Stomach smooth muscle (tissue), 2 donors: ENCODE data around the gene CREBL2.

ENCODE experiments used
- H3K27ac ChIP-seq: one replicate; pipeline ENCODE4 v1.7.0; 2013; ENCODE audit warnings: mild to moderate bottlenecking, low read length, inconsistent platforms
- H3K27me3 ChIP-seq, 2 donors: one replicate each; pipeline ENCODE4 v1.7.0; 2013; ENCODE audit warnings: low read length in 2 of 2; ENCODE audit not compliant: insufficient read depth in 2 of 2, control insufficient read depth in 1 of 2
- H3K36me3 ChIP-seq, 2 donors: one replicate each; pipeline ENCODE4 v1.7.0; 2013; ENCODE audit warnings: low read length in 2 of 2; ENCODE audit not compliant: control insufficient read depth in 2 of 2, insufficient read depth in 2 of 2
- H3K4me1 ChIP-seq: one replicate; pipeline ENCODE4 v1.7.0; 2013; ENCODE audit warnings: low read length; ENCODE audit not compliant: control insufficient read depth, insufficient read depth
- H3K4me3 ChIP-seq, 2 donors: one replicate each; pipeline ENCODE4 v1.7.0; 2013; ENCODE audit warnings: low read length in 2 of 2
- H3K9ac ChIP-seq, 2 donors: one replicate each; pipeline ENCODE4 v1.7.0; 2013; ENCODE audit warnings: low read length in 2 of 2, mild to moderate bottlenecking in 1 of 2
- H3K9me3 ChIP-seq, 2 donors: one replicate each; pipeline ENCODE4 v1.7.0; 2013; ENCODE audit warnings: low read length in 2 of 2; ENCODE audit not compliant: control insufficient read depth in 2 of 2
- donor health status: healthy.
- donor health status: Pancreatic carcinoma.

Gene CREBL2

DNA sequence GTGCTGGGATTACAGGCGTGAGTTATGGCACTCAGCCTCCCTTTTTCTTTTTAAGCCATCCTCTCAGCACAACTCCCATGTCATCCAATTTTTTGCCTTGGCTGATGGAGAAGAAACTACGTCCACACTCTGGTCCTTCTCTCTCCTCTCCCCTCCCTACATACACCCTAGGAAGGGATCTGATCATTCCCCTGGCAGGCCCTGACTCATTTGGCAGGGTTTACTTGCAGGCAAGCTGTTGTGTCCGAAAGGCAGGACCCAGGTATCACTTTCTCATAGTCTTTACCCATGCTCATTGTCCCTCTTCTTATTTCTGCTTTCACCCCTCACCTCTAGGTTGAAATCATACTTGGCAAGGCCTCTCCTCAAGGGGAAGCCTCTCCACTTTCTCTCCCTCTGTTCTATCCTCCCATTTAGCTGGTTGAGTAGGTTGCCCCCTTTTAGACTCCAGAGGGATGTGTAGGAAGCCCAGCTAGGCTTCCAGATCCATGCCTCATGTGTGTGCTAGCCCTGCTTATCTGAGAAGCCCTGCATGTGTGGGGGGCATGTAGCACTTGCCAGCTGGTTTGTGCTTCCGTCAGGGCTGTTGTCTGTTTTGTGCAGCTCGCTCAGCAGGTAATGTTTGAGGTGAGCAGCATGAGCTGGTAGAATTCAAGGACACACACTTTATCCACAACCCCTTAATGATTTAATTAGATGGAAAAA, 69.5 kb downstream of the CREBL2 start:
- Histone ChIP-seq H3K36me3 (no peaks in the 10 kb centered on the region), H3K4me1 (no peaks in the 10 kb centered on the region), H3K4me3 (no peak overlapping the region), H3K27ac (no peak overlapping the region), H3K27me3 (no peaks in the 10 kb centered on the region), H3K9me3 (no peaks in the 10 kb centered on the region), H3K9ac (no peak overlapping the region)

GRCh38 chr12:12682284-12682683, 70.6 kb downstream of the CREBL2 start:
- no peak overlapping the region for H3K4me3 ChIP-seq

DNA sequence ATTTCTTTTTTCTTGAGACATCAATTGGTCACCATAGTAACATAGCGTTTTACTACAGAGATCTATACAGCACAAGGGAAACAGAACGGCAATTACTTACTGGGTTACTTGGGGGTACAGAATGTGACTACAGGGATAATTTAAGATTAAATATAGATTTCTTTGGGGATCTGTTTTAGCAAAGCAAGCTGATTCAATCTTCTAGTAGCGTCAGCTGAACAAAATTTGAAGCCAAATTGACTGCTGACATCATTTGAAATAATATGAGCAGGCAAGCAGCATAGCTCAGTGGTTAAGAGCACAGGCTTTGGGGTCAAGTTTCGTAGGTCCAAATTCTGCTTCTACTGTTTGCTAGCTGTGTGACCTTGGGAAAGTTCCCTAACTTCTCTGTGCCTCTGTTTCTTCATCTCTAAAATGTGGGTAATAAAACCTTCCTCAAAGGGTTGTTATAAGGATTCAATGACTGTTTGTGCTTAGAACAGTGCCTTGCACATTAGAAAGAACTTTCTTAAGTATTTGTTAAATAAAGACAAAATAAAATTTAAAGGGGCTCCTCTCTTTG, 71.5 kb downstream of the CREBL2 start:
- Histone ChIP-seq H3K27me3 (no peaks in the 10 kb centered on the region), H3K36me3 (no peaks in the 10 kb centered on the region), H3K9me3 (no peaks in the 10 kb centered on the region), H3K4me3 (no peak overlapping the region), H3K27ac (no peak overlapping the region), H3K4me1 (no peaks in the 10 kb centered on the region), H3K9ac (no peak overlapping the region)

More at GRCh38 chr12:12682284-12682683, 70.6 kb downstream of the CREBL2 start:
- no peaks in the 10 kb centered on the region for H3K36me3 ChIP-seq
- no peaks in the 10 kb centered on the region for H3K9me3 ChIP-seq
- H3K27ac ChIP-seq: no peak overlapping the region
- no peaks in the 10 kb centered on the region for H3K4me1 ChIP-seq
- no peaks in the 10 kb centered on the region for H3K27me3 ChIP-seq
- H3K9ac ChIP-seq: no peak overlapping the region

DNA sequence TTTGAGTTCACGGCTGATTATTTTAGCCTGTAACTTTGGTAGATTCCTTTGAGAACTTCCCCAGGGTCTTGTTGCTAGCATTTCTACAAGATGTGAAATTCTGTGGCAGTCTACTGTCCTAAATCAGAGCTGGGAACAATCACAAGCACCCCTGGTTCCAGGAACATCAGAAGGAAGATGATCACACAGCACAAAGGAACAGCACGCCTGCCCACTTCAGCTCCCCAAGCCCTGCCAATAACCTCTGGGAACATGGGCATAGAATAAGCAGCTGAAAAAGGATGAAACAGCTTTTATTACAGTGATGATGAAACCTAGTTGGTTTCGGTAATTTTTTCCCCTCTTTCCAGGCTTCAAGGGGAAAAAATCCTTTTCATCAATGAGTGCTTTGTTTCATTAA, 72.0 kb downstream of the CREBL2 start:
- Histone ChIP-seq H3K9me3 (no peaks in the 10 kb centered on the region), H3K36me3 (no peaks in the 10 kb centered on the region), H3K4me3 (no peak overlapping the region), H3K9ac (no peak overlapping the region), H3K4me1 (no peaks in the 10 kb centered on the region), H3K27me3 (no peaks in the 10 kb centered on the region), H3K27ac (no peak overlapping the region)

- no peak overlapping the region for H3K9ac ChIP-seq
- no peak overlapping the region for H3K27ac ChIP-seq
- no peaks in the 10 kb centered on the region for H3K36me3 ChIP-seq
- no peaks in the 10 kb centered on the region for H3K27me3 ChIP-seq
- H3K9me3 ChIP-seq: no peaks in the 10 kb centered on the region
- H3K4me3 ChIP-seq: no peak overlapping the region
- no peaks in the 10 kb centered on the region for H3K4me1 ChIP-seq
Measured at GRCh38 chr12:12684375-12685106, 72.9 kb downstream of the CREBL2 start.

DNA sequence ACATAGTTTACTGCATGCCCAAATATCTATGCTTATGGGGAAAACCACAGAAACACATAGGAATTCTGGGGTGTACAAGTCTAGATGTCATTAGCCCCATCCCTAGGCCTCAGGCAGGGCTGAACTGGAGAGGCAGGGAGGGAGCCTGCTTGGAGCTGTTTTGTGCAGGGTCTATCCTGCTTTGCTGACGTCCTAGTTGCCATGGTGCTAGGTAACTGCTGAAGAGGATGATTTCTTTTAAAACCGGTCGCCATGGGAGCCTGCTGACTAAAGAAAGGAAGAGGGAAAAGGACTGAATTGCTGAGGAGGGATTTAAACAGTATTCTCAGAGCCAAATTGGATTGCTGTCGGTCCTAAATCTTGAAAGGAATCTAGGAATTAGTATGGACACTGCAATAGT, 73.6 kb downstream of the CREBL2 start:
- H3K9me3 ChIP-seq: no peaks in the 10 kb centered on the region
- no peaks in the 10 kb centered on the region for H3K36me3 ChIP-seq
- H3K27ac ChIP-seq: no peak overlapping the region
- H3K27me3 ChIP-seq: no peaks in the 10 kb centered on the region
- no peak overlapping the region for H3K9ac ChIP-seq
- H3K4me1 ChIP-seq: no peaks in the 10 kb centered on the region
- H3K4me3 ChIP-seq: no peak overlapping the region

DNA sequence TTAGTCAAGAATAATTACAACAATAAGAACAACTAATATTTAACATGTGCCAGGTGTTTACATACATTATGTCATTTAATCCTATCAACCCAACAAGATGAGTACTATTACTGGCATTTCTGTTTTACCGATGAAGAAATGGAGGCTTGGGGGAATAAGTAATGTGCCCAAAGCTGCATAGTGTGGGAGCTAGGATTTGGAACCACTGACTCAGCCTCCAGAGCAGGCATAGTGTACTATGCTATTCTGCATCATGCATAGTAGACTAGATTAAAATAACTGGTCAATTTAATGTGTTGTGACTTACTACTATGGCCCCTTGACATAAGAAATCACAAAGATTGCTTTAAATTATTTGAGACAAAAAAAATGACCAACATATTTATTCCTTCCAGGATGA, 74.8 kb downstream of the CREBL2 start:
- no peaks in the 10 kb centered on the region for H3K36me3 ChIP-seq
- H3K9ac ChIP-seq: no peak overlapping the region
- no peaks in the 10 kb centered on the region for H3K9me3 ChIP-seq
- H3K27me3 ChIP-seq: no peaks in the 10 kb centered on the region
- no peaks in the 10 kb centered on the region for H3K4me1 ChIP-seq
- H3K27ac ChIP-seq: no peak overlapping the region
- no peak overlapping the region for H3K4me3 ChIP-seq

DNA sequence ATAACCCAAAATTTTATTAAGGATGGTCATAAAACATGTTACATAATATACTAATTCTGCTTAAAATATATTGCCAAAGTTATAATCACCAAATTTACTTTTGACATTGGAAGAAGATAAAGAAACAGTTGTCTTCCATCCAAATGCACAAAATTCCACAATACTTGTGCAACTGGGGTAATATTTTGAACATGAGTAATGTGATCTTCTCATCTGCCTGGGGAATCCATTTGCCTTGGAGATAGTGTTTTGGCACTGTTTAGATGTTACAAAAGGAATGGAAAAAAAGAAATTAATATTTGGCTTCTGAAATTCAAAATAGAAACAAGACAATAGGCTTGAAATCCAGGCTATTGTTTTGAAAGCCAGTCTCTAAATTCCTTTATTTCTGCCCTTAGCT, 75.2 kb downstream of the CREBL2 start:
- H3K27ac ChIP-seq: no peak overlapping the region
- no peaks in the 10 kb centered on the region for H3K9me3 ChIP-seq
- H3K9ac ChIP-seq: no peak overlapping the region
- no peaks in the 10 kb centered on the region for H3K27me3 ChIP-seq
- no peak overlapping the region for H3K4me3 ChIP-seq
- H3K36me3 ChIP-seq: no peaks in the 10 kb centered on the region
- no peaks in the 10 kb centered on the region for H3K4me1 ChIP-seq

DNA sequence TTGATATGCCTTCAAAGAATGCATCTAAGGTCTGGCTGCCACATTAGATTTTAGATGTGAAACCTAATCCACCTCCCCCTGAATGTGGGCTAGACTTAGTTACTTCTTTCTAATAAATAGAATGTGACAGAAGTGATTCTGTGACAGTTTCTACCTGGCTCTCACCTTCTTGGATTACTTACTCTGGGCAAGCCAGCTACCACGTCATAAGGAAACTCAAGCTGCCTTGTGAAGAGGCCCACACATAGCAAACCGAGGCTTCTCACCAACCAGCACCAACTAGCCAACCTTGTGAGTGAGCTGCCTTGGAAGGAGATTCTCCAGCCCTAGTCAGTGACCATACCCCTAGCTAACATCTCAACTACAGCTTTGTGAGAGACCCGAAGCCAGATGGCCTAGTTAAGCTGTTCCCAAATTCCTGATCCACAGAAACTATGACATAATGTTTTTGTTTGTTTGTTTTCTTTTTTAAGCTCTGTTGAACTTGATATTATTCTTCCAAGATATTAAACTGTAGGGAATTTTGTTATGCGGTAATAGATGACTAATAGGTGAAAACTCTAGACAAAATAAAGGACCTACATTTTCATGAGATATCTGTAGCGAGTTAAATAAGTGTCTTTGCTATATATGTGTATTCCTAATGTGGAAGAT, 78.1 kb downstream of the CREBL2 start:
- Histone ChIP-seq H3K4me3 (no peak overlapping the region), H3K27me3 (no peaks in the 10 kb centered on the region), H3K9me3 (no peaks in the 10 kb centered on the region), H3K9ac (no peak overlapping the region), H3K4me1 (no peaks in the 10 kb centered on the region), H3K36me3 (no peaks in the 10 kb centered on the region), H3K27ac (no peak overlapping the region)

DNA sequence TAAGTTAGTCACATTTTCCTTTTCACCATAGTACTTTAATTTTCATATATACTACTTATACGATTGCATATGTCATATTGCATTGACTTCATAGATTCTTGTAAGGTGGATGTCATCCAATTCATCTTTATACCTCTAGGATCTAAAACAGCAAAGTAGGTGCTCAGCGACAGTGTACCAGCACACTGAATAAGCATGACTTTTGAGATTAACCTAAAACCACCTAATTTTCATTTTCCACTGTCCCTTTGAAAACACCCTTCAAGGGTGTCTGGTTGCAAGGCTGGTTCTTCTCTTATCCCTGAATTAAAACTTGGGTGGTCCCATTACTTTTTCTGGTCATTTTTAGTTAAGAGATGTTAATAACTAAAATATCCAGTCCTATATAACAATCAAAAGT, 79.9 kb downstream of the CREBL2 start:
- Histone ChIP-seq H3K9ac (no peak overlapping the region), H3K27ac (no peak overlapping the region), H3K4me1 (no peaks in the 10 kb centered on the region), H3K36me3 (no peaks in the 10 kb centered on the region), H3K27me3 (no peaks in the 10 kb centered on the region), H3K4me3 (no peak overlapping the region), H3K9me3 (no peaks in the 10 kb centered on the region)
